ENCODE results near the gene DIPK2B. TPM values are rescaled to one million over a fixed set of nuclear protein-coding genes. Genes with fewer than 3 reads are reported as not detected.

DIPK2B gene
- total RNA-seq, 5 donors from 2014 or later (not counting 1 experiment from before 2014, with no cell fraction given), result not detected

DNA sequence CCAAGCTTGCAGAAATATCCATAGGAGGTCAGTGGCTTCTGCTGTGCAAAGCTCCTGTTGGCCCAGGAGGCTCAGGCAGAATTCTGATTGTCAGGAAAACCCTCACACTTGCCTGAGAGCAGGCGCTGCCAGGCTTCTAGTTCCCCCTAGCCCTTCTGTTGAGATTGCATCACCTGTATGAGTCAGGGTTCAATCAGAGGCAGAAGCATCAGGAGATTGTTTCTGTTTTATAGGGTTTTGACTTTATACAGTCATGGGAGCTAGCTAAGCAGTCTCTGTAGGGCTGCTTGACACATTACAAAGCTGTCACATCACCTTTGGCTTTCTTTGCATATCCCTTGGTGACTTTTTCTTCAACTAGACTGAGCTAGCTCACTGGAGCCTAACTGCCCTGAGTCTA lies 27.8 kb downstream of the DIPK2B start:
- no peaks in the 10 kb centered on the region for H3K27me3 ChIP-seq (replicated peaks in 1 of 2; ENCODE audit: control insufficient read depth in 2 of 2, extremely low read depth in 1 of 2, insufficient read depth in 2 of 2, low read length in 1 of 2)
- H3K27ac ChIP-seq (ENCODE audit: low read length), result no peak overlapping the region
- no peaks in the 10 kb centered on the region for H3K9me3 ChIP-seq
- DNase-seq, result no peak
- no peak overlapping the region for H3K27ac Mint-ChIP-seq
- no CpG with 5 or more reads among the region's 1 CpG for WGBS (ENCODE audit: insufficient coverage)
- POLR2A ChIA-PET, result no interaction called here
- H3K36me3 ChIP-seq (ENCODE audit: control insufficient read depth in 2 of 2, extremely low read depth in 1 of 2, insufficient read depth in 1 of 2, low read length in 1 of 2), result no peaks in the 10 kb centered on the region
- H3K4me1 ChIP-seq (ENCODE audit: control insufficient read depth in 1 of 2, extremely low read depth in 1 of 2, insufficient read depth in 2 of 2, low read length in 2 of 2), result no peaks in the 10 kb centered on the region
- no peaks in the 10 kb centered on the region for H3K9me3 Mint-ChIP-seq
- ATAC-seq (replicated peaks in 1 of 4), result no peak
- H3K4me3 Mint-ChIP-seq, result no peak overlapping the region
- peaks cover 0 to 18% of the 10 kb centered on the region in 2 donors for H3K27me3 Mint-ChIP-seq
- H3K4me3 ChIP-seq (ENCODE audit: control insufficient read depth in 1 of 2, extremely low read depth in 1 of 2, low read length in 1 of 2), result no peak overlapping the region
- no peaks in the 10 kb centered on the region for H3K4me1 Mint-ChIP-seq
- H3K36me3 Mint-ChIP-seq, result no peaks in the 10 kb centered on the region
- CTCF ChIA-PET, result no interaction called here

DNA sequence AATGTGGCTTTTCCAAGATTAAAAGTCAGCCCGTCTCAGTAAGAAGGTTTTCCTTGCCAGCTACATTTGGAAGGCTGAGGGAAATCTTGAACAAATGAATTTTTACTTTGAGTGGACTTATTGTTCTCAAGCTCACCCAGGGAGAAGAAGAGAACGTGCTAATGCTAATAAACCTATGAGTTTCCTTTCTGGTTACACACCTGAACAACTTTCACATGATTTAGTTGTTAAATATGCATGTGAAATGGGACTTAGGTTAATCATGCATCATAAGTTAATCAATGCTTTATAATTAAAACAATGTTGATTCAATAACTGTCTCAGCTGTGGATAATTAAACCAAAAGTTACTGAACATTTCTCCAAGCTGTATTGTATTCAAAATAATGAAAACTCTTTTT lies 33.9 kb downstream of the DIPK2B start:
- Histone ChIP-seq H3K36me3 (ENCODE audit: control insufficient read depth in 2 of 2, extremely low read depth in 1 of 2, insufficient read depth in 1 of 2, low read length in 1 of 2) (no peaks in the 10 kb centered on the region), H3K27ac (ENCODE audit: low read length) (no peak overlapping the region), H3K9me3 (no peaks in the 10 kb centered on the region), H3K4me1 (ENCODE audit: control insufficient read depth in 1 of 2, extremely low read depth in 1 of 2, insufficient read depth in 2 of 2, low read length in 2 of 2) (no peaks in the 10 kb centered on the region), H3K27me3 (replicated peaks in 1 of 2; ENCODE audit: control insufficient read depth in 2 of 2, extremely low read depth in 1 of 2, insufficient read depth in 2 of 2, low read length in 1 of 2) (no peaks in the 10 kb centered on the region), H3K4me3 (ENCODE audit: control insufficient read depth in 1 of 2, extremely low read depth in 1 of 2, low read length in 1 of 2) (no peak overlapping the region)
- Mint-ChIP-seq H3K4me3 (no peak overlapping the region), H3K4me1 (no peaks in the 10 kb centered on the region), H3K27ac (no peak overlapping the region), H3K27me3 (peaks cover 0 to 14% of the 10 kb centered on the region in 2 donors), H3K36me3 (peaks cover 2% of the 10 kb centered on the region), H3K9me3 (no peaks in the 10 kb centered on the region)
- ChIA-PET CTCF (no interaction called here), POLR2A (no interaction called here)
- ATAC-seq (replicated peaks in 1 of 4) (no peak), DNase-seq (no peak)
- WGBS (ENCODE audit: insufficient coverage), result no CpG with 5 or more reads among the region's 2 CpGs

DNA sequence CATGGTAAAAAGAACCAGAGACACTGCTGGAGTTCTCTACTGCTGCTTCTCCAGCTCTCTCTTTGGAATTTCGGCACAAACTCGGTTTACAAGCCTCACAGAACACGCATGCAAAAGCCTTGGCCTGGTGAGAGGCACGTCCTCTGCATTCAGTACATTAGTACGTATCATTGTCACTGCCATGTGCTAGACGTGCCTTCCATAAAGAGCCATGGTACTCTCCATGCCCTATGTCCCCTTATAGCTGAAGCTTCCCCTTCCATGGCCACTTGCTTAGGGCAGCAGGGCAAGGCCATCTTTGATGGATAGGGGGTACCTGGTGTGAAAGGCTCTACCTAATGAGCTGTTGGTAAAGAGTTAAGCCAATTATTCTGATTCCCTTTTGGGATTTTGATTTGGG lies 35.0 kb downstream of the DIPK2B start:
- Histone ChIP-seq H3K36me3 (ENCODE audit: control insufficient read depth in 2 of 2, extremely low read depth in 1 of 2, insufficient read depth in 1 of 2, low read length in 1 of 2) (no peaks in the 10 kb centered on the region), H3K27ac (ENCODE audit: low read length) (no peak overlapping the region), H3K4me1 (ENCODE audit: control insufficient read depth in 1 of 2, extremely low read depth in 1 of 2, insufficient read depth in 2 of 2, low read length in 2 of 2) (no peaks in the 10 kb centered on the region), H3K27me3 (replicated peaks in 1 of 2; ENCODE audit: control insufficient read depth in 2 of 2, extremely low read depth in 1 of 2, insufficient read depth in 2 of 2, low read length in 1 of 2) (no peaks in the 10 kb centered on the region), H3K4me3 (ENCODE audit: control insufficient read depth in 1 of 2, extremely low read depth in 1 of 2, low read length in 1 of 2) (no peak overlapping the region), H3K9me3 (no peaks in the 10 kb centered on the region)
- Mint-ChIP-seq H3K4me3 (no peak overlapping the region), H3K27ac (no peak overlapping the region), H3K4me1 (no peaks in the 10 kb centered on the region), H3K27me3 (peaks cover 0 to 10% of the 10 kb centered on the region in 2 donors), H3K9me3 (peaks cover 0 to under 1% (median 0%) of the 10 kb centered on the region in 3 donors), H3K36me3 (peaks cover 2% of the 10 kb centered on the region)
- no peak for ATAC-seq (replicated peaks in 1 of 4)
- 68% methylated on average over 3 of the region's 6 CpGs for WGBS (ENCODE audit: insufficient coverage)
- POLR2A ChIA-PET, result no interaction called here
- DNase-seq, result no peak
- CTCF ChIA-PET, result no interaction called here

DNA sequence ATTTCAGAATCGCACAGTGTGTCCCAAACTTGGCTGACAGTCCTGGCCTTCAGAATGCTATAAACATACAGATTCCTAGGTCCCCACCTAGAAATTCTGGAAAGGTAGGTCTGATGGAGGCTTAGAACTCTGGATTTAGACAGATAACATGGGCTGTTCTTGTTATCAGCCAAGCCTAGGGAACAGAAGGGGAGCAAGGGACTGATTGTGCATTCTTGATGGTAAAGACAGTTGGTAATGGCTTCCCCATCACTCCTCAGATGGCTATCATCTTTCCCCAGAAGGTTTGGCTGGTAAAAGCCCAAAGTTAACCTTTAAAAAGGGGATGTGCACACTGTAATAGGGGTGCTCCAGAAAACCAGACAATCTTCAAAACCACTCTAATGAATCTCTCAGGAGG lies 35.7 kb downstream of the DIPK2B start:
- DNase-seq (no peak), ATAC-seq (replicated peaks in 1 of 4) (no peak)
- Mint-ChIP-seq H3K9me3 (peaks cover 3 to 5% (median 4%) of the 10 kb centered on the region in 3 donors), H3K4me1 (no peaks in the 10 kb centered on the region), H3K4me3 (no peak overlapping the region), H3K27me3 (peaks cover 0 to 14% of the 10 kb centered on the region in 2 donors), H3K36me3 (peaks cover 2% of the 10 kb centered on the region), H3K27ac (no peak overlapping the region)
- Histone ChIP-seq H3K9me3 (no peaks in the 10 kb centered on the region), H3K27ac (ENCODE audit: low read length) (no peak overlapping the region), H3K27me3 (replicated peaks in 1 of 2; ENCODE audit: control insufficient read depth in 2 of 2, extremely low read depth in 1 of 2, insufficient read depth in 2 of 2, low read length in 1 of 2) (no peaks in the 10 kb centered on the region), H3K4me1 (ENCODE audit: control insufficient read depth in 1 of 2, extremely low read depth in 1 of 2, insufficient read depth in 2 of 2, low read length in 2 of 2) (no peaks in the 10 kb centered on the region), H3K36me3 (ENCODE audit: control insufficient read depth in 2 of 2, extremely low read depth in 1 of 2, insufficient read depth in 1 of 2, low read length in 1 of 2) (no peaks in the 10 kb centered on the region), H3K4me3 (ENCODE audit: control insufficient read depth in 1 of 2, extremely low read depth in 1 of 2, low read length in 1 of 2) (no peak overlapping the region)
- WGBS (ENCODE audit: insufficient coverage), result no CpG with 5 or more reads among the region's 1 CpG
- CTCF ChIA-PET, result no interaction called here
- POLR2A ChIA-PET, result no interaction called here

DNA sequence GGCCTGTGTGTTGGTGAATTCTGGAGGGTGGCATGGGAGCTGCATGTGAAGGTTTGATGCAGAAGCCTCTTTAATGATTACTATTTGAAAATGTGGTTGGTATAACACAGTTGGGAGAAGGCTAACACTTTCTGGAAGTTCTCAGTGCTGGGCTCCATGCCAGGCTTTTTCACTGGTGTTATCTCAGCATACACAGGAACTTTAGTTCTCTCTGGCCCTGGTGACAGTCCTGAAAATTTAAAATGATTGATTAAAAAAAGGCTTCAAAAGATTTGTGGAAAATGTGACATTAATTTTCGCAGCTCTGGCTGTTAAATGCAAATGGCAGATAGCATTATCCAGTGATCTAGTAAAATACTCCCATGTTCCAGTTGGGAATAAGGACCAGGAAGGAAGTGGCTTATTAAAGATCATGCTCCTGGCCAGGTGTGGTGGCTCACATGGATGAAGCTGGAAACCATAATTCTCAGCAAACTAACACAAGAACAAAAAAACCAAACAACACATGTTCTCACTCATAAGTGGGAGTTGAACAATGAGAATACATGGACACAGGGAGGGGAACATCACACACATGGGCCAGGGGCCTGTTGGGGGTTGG lies 36.6 kb downstream of the DIPK2B start:
- Histone ChIP-seq H3K27me3 (replicated peaks in 1 of 2; ENCODE audit: control insufficient read depth in 2 of 2, extremely low read depth in 1 of 2, insufficient read depth in 2 of 2, low read length in 1 of 2) (no peaks in the 10 kb centered on the region), H3K9me3 (no peaks in the 10 kb centered on the region), H3K27ac (ENCODE audit: low read length) (no peak overlapping the region), H3K36me3 (ENCODE audit: control insufficient read depth in 2 of 2, extremely low read depth in 1 of 2, insufficient read depth in 1 of 2, low read length in 1 of 2) (no peaks in the 10 kb centered on the region), H3K4me3 (ENCODE audit: control insufficient read depth in 1 of 2, extremely low read depth in 1 of 2, low read length in 1 of 2) (no peak overlapping the region), H3K4me1 (ENCODE audit: control insufficient read depth in 1 of 2, extremely low read depth in 1 of 2, insufficient read depth in 2 of 2, low read length in 2 of 2) (no peaks in the 10 kb centered on the region)
- DNase-seq (no peak), ATAC-seq (replicated peaks in 1 of 4) (no peak)
- peaks cover 3 to 5% (median 4%) of the 10 kb centered on the region in 3 donors for H3K9me3 Mint-ChIP-seq
- H3K4me1 Mint-ChIP-seq, result no peaks in the 10 kb centered on the region
- no CpG with 5 or more reads among the region's 1 CpG for WGBS (ENCODE audit: insufficient coverage)
- H3K4me3 Mint-ChIP-seq, result no peak overlapping the region
- H3K27me3 Mint-ChIP-seq, result peaks cover 0 to 13% of the 10 kb centered on the region in 2 donors
- H3K36me3 Mint-ChIP-seq, result peaks cover 2% of the 10 kb centered on the region
- ChIA-PET POLR2A (no interaction called here), CTCF (no interaction called here)
- H3K27ac Mint-ChIP-seq, result no peak overlapping the region

DNA sequence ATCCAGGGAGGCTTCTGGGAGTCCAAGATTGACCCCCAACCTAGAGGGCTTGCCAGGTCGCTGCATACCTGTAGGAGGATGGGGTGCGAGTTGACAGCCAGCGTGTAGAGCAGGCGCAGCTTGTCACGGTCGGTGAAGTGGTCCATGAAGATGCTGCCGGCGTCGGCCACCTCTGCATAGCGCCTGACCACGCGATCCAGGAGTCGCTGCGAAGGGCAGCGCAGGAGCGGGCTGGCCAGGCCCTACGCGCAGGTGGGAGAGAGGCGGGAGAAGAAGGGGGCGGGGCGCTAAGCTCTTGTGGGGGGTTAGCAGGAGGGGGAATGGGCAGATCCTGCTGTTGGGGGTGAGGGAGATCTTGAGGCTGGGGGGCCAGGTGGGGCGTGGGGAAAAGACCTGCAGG lies 43.0 kb downstream of the DIPK2B start:
- H3K27me3 Mint-ChIP-seq, result peaks cover 0 to 25% of the 10 kb centered on the region in 2 donors
- Histone ChIP-seq H3K36me3 (ENCODE audit: control insufficient read depth in 2 of 2, extremely low read depth in 1 of 2, insufficient read depth in 1 of 2, low read length in 1 of 2) (no peaks in the 10 kb centered on the region), H3K9me3 (no peaks in the 10 kb centered on the region), H3K4me3 (ENCODE audit: control insufficient read depth in 1 of 2, extremely low read depth in 1 of 2, low read length in 1 of 2) (no peak overlapping the region), H3K27ac (ENCODE audit: low read length) (no peak overlapping the region), H3K4me1 (ENCODE audit: control insufficient read depth in 1 of 2, extremely low read depth in 1 of 2, insufficient read depth in 2 of 2, low read length in 2 of 2) (no peaks in the 10 kb centered on the region), H3K27me3 (replicated peaks in 1 of 2; ENCODE audit: control insufficient read depth in 2 of 2, extremely low read depth in 1 of 2, insufficient read depth in 2 of 2, low read length in 1 of 2) (no peaks in the 10 kb centered on the region)
- peaks cover 3 to 5% (median 4%) of the 10 kb centered on the region in 3 donors for H3K9me3 Mint-ChIP-seq
- H3K4me3 Mint-ChIP-seq, result no peak overlapping the region
- WGBS (ENCODE audit: insufficient coverage), result 100% methylated on average over 1 of the region's 22 CpGs
- ATAC-seq (replicated peaks in 1 of 4), result no peak
- POLR2A ChIA-PET, result no interaction called here
- H3K27ac Mint-ChIP-seq, result no peak overlapping the region
- H3K36me3 Mint-ChIP-seq, result peaks cover 1% of the 10 kb centered on the region
- CTCF ChIA-PET, result interaction anchor here in 1 of 2 donors (0.6 kb wide), 1 partner anchor 63 kb away, joined by 3 read pairs; no protein-coding TSS in a partner anchor
- DNase-seq, result no peak
- no peaks in the 10 kb centered on the region for H3K4me1 Mint-ChIP-seq

DNA sequence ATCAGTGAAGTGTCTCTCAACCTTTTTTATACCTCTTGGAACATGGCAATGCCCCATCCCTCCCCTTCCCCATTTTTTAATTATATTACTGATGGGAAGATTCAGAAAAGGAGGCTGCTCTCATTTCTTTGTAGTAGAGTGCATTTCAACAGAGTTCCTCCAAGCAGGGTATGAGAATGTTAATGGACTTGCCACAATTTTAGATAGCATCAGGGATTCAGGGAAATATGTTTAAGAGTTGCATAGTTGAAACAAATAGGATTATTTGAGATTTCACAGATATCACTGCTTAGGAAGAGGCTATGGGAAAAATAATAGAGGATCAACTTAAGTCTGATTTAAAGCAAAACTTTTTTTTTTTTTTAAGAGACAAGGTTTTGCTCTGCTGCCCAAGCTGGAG lies 46.2 kb downstream of the DIPK2B start:
- Mint-ChIP-seq H3K4me1 (no peaks in the 10 kb centered on the region), H3K27me3 (peaks cover 0 to 18% of the 10 kb centered on the region in 2 donors), H3K27ac (no peak overlapping the region), H3K4me3 (no peak overlapping the region), H3K9me3 (no peaks in the 10 kb centered on the region), H3K36me3 (no peaks in the 10 kb centered on the region)
- CTCF ChIA-PET, result no interaction called here
- no peak for ATAC-seq (replicated peaks in 1 of 4)
- Histone ChIP-seq H3K4me1 (ENCODE audit: control insufficient read depth in 1 of 2, extremely low read depth in 1 of 2, insufficient read depth in 2 of 2, low read length in 2 of 2) (no peaks in the 10 kb centered on the region), H3K27me3 (replicated peaks in 1 of 2; ENCODE audit: control insufficient read depth in 2 of 2, extremely low read depth in 1 of 2, insufficient read depth in 2 of 2, low read length in 1 of 2) (no peaks in the 10 kb centered on the region), H3K4me3 (ENCODE audit: control insufficient read depth in 1 of 2, extremely low read depth in 1 of 2, low read length in 1 of 2) (no peak overlapping the region), H3K9me3 (no peaks in the 10 kb centered on the region), H3K27ac (ENCODE audit: low read length) (no peak overlapping the region), H3K36me3 (ENCODE audit: control insufficient read depth in 2 of 2, extremely low read depth in 1 of 2, insufficient read depth in 1 of 2, low read length in 1 of 2) (no peaks in the 10 kb centered on the region)
- POLR2A ChIA-PET, result no interaction called here
- DNase-seq, result no peak
